Umbilical cord (tissue), 2 donors: ENCODE results near the gene CCDC18. TPM values are rescaled to one million over a fixed set of nuclear protein-coding genes. Genes with fewer than 3 reads are reported as not detected.
"Not testable (repeated sequence)": the region's sequence is repeated elsewhere in the genome, so short reads cannot be mapped to it uniquely, and the experiment has no call there.

Experiments
- DNase-seq: peaks from one replicate; pipeline ENCODE4 v3.0.0-alpha.2; 2015; ENCODE audit warnings: low spot score
- total RNA-seq: library from RNA; depleted of rRNA; stranded (reverse); fragments of >200 nt; gene quantifications from one replicate; pipeline ENCODE4 v1.2.3, GENCODE V29; 2014; ENCODE audit warnings: low replicate concordance; ENCODE audit not compliant: insufficient read depth

The CCDC18 gene
- total RNA-seq, 1 donor from 2014 or later: 2.4 TPM

GRCh38 chr1:93174638-93175037 lies 5.9 kb upstream of the CCDC18 start:
- DNase-seq: not testable (repeated sequence)

GRCh38 chr1:93177991-93178390 lies 2.5 kb upstream of the CCDC18 start:
- DNase-seq: peak; percentile 8

GRCh38 chr1:93178418-93178817 lies 2.1 kb upstream of the CCDC18 start:
- no peak for DNase-seq

GRCh38 chr1:93179886-93180722 lies 420 bp upstream of the CCDC18 start, which contains the start of gene TMED5:
TMED5 (minus strand) TSS chr1:93180413; CDS start chr1:93180242, 171 bp downstream.
- DNase-seq: peak; percentile 99

GRCh38 chr1:93186667-93187066 lies 6.1 kb downstream of the CCDC18 start:
- no peak for DNase-seq

- no peak for DNase-seq
Measured at GRCh38 chr1:93190432-93190831, 9.9 kb downstream of the CCDC18 start.

GRCh38 chr1:93194231-93194990 lies 13.9 kb downstream of the CCDC18 start:
- no peak for DNase-seq

- DNase-seq: no peak
Measured at GRCh38 chr1:93196591-93196990, 16.1 kb downstream of the CCDC18 start.

- DNase-seq: no peak
Measured at GRCh38 chr1:93199150-93199549, 18.6 kb downstream of the CCDC18 start.

GRCh38 chr1:93200086-93200620 lies 19.6 kb downstream of the CCDC18 start:
- DNase-seq: no peak

GRCh38 chr1:93200714-93201113 lies 20.2 kb downstream of the CCDC18 start:
- no peak for DNase-seq

GRCh38 chr1:93205892-93206566 lies 25.5 kb downstream of the CCDC18 start:
- no peak for DNase-seq

GRCh38 chr1:93206567-93206954 lies 26.0 kb downstream of the CCDC18 start:
- DNase-seq: no peak

- DNase-seq: no peak
Measured at GRCh38 chr1:93207211-93207610, 26.7 kb downstream of the CCDC18 start.

GRCh38 chr1:93215322-93215721 lies 34.8 kb downstream of the CCDC18 start:
- DNase-seq: no peak

GRCh38 chr1:93219443-93219842 lies 38.9 kb downstream of the CCDC18 start:
- DNase-seq: no peak

GRCh38 chr1:93220716-93221115 lies 40.2 kb downstream of the CCDC18 start:
- DNase-seq: not testable (repeated sequence)

GRCh38 chr1:93221913-93222312 lies 41.4 kb downstream of the CCDC18 start:
- DNase-seq: no peak

GRCh38 chr1:93223023-93223675 lies 42.6 kb downstream of the CCDC18 start:
- no peak for DNase-seq

- DNase-seq: no peak
Measured at GRCh38 chr1:93235261-93235660, 54.7 kb downstream of the CCDC18 start.

- no peak for DNase-seq
Measured at GRCh38 chr1:93237021-93237420, 56.5 kb downstream of the CCDC18 start.
